Left colon (tissue), 2 donors: ENCODE data around the gene CCDC85C. TPM values are rescaled to one million over a fixed set of nuclear protein-coding genes. Genes with fewer than 3 reads are reported as not detected.

Experiments used
- ATAC-seq: fragments of 200-7000 bp; cut with Tn5 transposase; one replicate; pipeline ENCODE4 v1.9.1; 2020; ENCODE audit warnings: mild to moderate bottlenecking, moderate library complexity
- DNase-seq, 2 donors: peaks; one replicate each; pipeline ENCODE4 v3.0.0-alpha.2; 2020
- intact Hi-C, 2 donors: fragments of 100-400 bp; cut with DNase I in 1 of 2; cut with micrococcal nuclease in 1 of 2; formaldehyde crosslinking; loops; one replicate each; pipeline versions ENCODE4 v1.11.2 to v1.14.0; 2022; cut with DNase I, micrococcal nuclease
- total RNA-seq, 2 donors: library from RNA; stranded (reverse); fragmentation: NEBNext Ultra II Directional; extraction: Animal tissue kit (Norgen Biotek cat#: 25700); gene quantifications; one replicate each; pipeline ENCODE4 v1.2.1, GENCODE V29; 2021
- donor health status: DM: no; HTN: no; CAD: no.
- donor health status: DM: yes; HTN: yes; CAD: no.

CCDC85C gene
- total RNA-seq, 2 donors from 2014 or later, result 66.3 to 68.1 TPM

DNA sequence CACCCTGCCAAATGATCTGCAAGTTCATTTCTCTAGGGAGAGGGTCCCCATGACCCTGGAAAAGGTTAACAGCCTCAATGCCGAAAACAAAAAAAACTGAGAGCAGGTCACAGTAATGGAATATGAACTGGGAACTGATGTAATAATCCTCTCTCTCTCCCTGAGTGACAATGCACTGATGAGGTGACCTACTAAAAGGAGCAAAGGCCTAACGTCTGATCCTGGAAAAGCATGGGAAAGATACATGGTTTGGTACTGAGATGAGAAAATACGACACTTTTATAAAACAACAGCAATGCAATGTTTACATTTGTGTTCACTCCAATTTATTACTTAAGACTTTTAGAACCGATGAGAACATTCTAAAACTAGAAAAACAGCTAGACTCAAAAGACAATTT, 151.0 kb downstream of the CCDC85C start:
- DNase-seq (no peak), ATAC-seq (no peak)
- intact Hi-C loops, result no loop called here

- ATAC-seq, result no peak
- no peak for DNase-seq
- intact Hi-C loops, result no loop called here
Measured at GRCh38 chr14:99451234-99451633, 152.8 kb downstream of the CCDC85C start.

DNA sequence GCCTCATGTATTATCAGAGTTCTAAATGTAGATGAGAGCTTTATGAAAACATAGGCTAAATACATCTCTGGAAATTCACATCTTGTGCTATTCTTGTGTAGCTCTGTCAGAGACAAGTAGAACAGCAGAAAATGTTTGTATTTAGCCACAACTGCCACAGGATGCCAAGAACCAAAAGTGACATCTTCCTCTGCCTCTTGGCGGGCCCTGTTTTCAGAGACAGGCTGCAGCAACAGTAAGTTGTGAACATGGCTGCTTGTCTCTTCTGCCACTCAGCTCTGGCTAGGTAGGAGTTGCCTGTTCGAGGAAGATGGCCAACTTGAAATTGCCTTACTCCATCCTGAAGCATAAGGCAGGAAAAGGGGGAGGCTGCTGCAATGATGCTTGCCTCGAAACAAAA, 153.7 kb downstream of the CCDC85C start:
- intact Hi-C loops, result no loop called here
- ATAC-seq (no peak), DNase-seq (no peak)

Other genes starting within 250 kb of the CCDC85C start
- 10 to 100 TPM; 61.5 to 66.8 TPM for gene SETD3, start 123.3 kb downstream of the CCDC85C start, total RNA-seq
- 10 to 100 TPM; 53.2 to 58.5 TPM for gene CCNK, start 122.8 kb downstream of the CCDC85C start, total RNA-seq
- gene HHIPL1, start 40.9 kb upstream of the CCDC85C start, total RNA-seq, result 1 to 10 TPM in 1 of 2 donors, under 1 TPM in 1; 0.31 to 1.0 TPM
- under 1 TPM; 0.09 to 0.45 TPM for gene CYP46A1, start 80.1 kb upstream of the CCDC85C start, total RNA-seq
- gene EML1, start 189.2 kb upstream of the CCDC85C start, total RNA-seq, result 10 to 100 TPM in 1 of 2 donors, 1 to 10 TPM in 1; 3.8 to 14.5 TPM